VCaP (cell line): ENCODE data around the gene SRBD1.

Source experiments
- H3K27ac ChIP-seq: fragments of 450-650 bp; 2 replicates; pipeline ENCODE4 v1.5.1; 2017
- CTCF ChIP-seq: fragments of 450-650 bp; conservative IDR thresholded peaks from 2 replicates; pipeline ENCODE4 v1.5.1; 2017; ENCODE audit warnings: mild to moderate bottlenecking, moderate library complexity

Gene SRBD1

GRCh38 chr2:45542013-45542412 lies 69.1 kb downstream of the SRBD1 start:
- no peak for TF ChIP-seq CTCF
- H3K27ac ChIP-seq = no peak overlapping the region

- no peak overlapping the region for H3K27ac ChIP-seq
- TF ChIP-seq CTCF = no peak
Observed at GRCh38 chr2:45541450-45541849, 69.6 kb downstream of the SRBD1 start.

GRCh38 chr2:45540942-45541341 lies 70.1 kb downstream of the SRBD1 start:
- no peak overlapping the region for H3K27ac ChIP-seq
- TF ChIP-seq CTCF = no peak

- no peak overlapping the region for H3K27ac ChIP-seq
- TF ChIP-seq CTCF = no peak
Observed at GRCh38 chr2:45533771-45534170, 77.3 kb downstream of the SRBD1 start.

- no peak overlapping the region for H3K27ac ChIP-seq
- no peak for TF ChIP-seq CTCF
Observed at GRCh38 chr2:45532181-45532580, 78.9 kb downstream of the SRBD1 start.

- H3K27ac ChIP-seq = no peak overlapping the region
- no peak for TF ChIP-seq CTCF
Observed at GRCh38 chr2:45524016-45524415, 87.1 kb downstream of the SRBD1 start.

- H3K27ac ChIP-seq = no peak overlapping the region
- TF ChIP-seq CTCF = no peak
Observed at GRCh38 chr2:45518546-45518945, 92.5 kb downstream of the SRBD1 start.
